ENCODE data around the gene ALOX15. TPM values are rescaled to one million over a fixed set of nuclear protein-coding genes. Genes with fewer than 3 reads are reported as not detected.

The ALOX15 gene
- total RNA-seq, 2 experiments from 2014 or later = 0.36 TPM; not detected in 1

DNA sequence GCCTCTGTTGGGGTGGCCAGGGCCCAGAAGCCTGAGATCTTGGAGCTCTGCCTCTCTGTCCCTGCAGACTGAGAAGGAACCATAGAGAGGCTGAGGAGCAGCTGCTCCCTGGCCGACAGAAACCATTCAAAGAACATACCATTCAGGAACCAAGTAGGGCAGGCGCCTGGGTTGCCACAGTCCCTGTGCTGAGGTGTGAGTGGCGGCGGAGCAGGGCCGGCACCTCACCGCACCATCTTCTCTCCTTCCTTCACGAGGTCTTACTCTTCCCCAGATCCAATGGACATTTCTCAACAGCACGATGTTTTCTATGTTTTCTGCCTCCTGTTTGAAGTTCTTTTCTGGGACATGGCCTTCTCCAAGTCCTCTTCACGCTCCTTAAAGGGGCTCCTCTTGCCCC lies 22.8 kb upstream of the ALOX15 start:
- H3K4me1 ChIP-seq (ENCODE audit: insufficient read depth, low read length) = no peaks in the 10 kb centered on the region
- H3K4me3 ChIP-seq (ENCODE audit: low read length) = no peak overlapping the region
- TF ChIP-seq, protein P1, sequence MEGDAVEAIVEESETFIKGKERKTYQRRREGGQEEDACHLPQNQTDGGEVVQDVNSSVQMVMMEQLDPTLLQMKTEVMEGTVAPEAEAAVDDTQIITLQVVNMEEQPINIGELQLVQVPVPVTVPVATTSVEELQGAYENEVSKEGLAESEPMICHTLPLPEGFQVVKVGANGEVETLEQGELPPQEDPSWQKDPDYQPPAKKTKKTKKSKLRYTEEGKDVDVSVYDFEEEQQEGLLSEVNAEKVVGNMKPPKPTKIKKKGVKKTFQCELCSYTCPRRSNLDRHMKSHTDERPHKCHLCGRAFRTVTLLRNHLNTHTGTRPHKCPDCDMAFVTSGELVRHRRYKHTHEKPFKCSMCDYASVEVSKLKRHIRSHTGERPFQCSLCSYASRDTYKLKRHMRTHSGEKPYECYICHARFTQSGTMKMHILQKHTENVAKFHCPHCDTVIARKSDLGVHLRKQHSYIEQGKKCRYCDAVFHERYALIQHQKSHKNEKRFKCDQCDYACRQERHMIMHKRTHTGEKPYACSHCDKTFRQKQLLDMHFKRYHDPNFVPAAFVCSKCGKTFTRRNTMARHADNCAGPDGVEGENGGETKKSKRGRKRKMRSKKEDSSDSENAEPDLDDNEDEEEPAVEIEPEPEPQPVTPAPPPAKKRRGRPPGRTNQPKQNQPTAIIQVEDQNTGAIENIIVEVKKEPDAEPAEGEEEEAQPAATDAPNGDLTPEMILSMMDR (IDR thresholded peaks at IDR 0.05) = no peak
- Mint-ChIP-seq H3K27ac (no peak overlapping the region), H3K36me3 (ENCODE audit: low read depth) (no peaks in the 10 kb centered on the region), H3K27me3 (no peaks in the 10 kb centered on the region), H3K9me3 (no peaks in the 10 kb centered on the region), H3K4me1 (ENCODE audit: low read depth) (no peaks in the 10 kb centered on the region), H3K4me3 (no peak overlapping the region)
- H3K36me3 ChIP-seq (ENCODE audit: insufficient read depth, low read length) = no peaks in the 10 kb centered on the region
- ATAC-seq (ENCODE audit: poor library complexity) (no peak), DNase-seq (no peak)
- H3K27ac ChIP-seq (ENCODE audit: low read depth in 1 of 2, low read length in 2 of 2) = no peak overlapping the region
- POLR2A ChIA-PET = no interaction called here
- CTCF ChIA-PET = no interaction called here
- intact Hi-C loops (cut with DNase I, micrococcal nuclease) = no loop called here
- no peaks in the 10 kb centered on the region for H3K9me3 ChIP-seq (ENCODE audit: control insufficient read depth in 1 of 2, insufficient read depth in 1 of 2, low read length in 2 of 2)
- H3K27me3 ChIP-seq (ENCODE audit: control insufficient read depth in 1 of 2, insufficient read depth in 2 of 2, low read length in 2 of 2) = peaks cover 0 to 2% of the 10 kb centered on the region in 2 experiments

- Histone ChIP-seq H3K9me3 (ENCODE audit: control insufficient read depth in 1 of 2, insufficient read depth in 1 of 2, low read length in 2 of 2) (no peaks in the 10 kb centered on the region), H3K27ac (ENCODE audit: low read depth in 1 of 2, low read length in 2 of 2) (no peak overlapping the region), H3K4me1 (ENCODE audit: insufficient read depth, low read length) (no peaks in the 10 kb centered on the region), H3K4me3 (ENCODE audit: low read length) (no peak overlapping the region), H3K27me3 (ENCODE audit: control insufficient read depth in 1 of 2, insufficient read depth in 2 of 2, low read length in 2 of 2) (peaks cover 0 to 2% of the 10 kb centered on the region in 2 experiments), H3K36me3 (ENCODE audit: insufficient read depth, low read length) (no peaks in the 10 kb centered on the region)
- no peak for ATAC-seq (ENCODE audit: poor library complexity)
- CTCF ChIA-PET = no interaction called here
- TF ChIP-seq, protein P1 (IDR thresholded peaks at IDR 0.05) = no peak
- H3K4me3 Mint-ChIP-seq = no peak overlapping the region
- intact Hi-C loops (cut with DNase I, micrococcal nuclease) = no loop called here
- no peaks in the 10 kb centered on the region for H3K4me1 Mint-ChIP-seq (ENCODE audit: low read depth)
- no peak for DNase-seq
- H3K27ac Mint-ChIP-seq = no peak overlapping the region
- peaks cover 3% of the 10 kb centered on the region for H3K27me3 Mint-ChIP-seq
- no peaks in the 10 kb centered on the region for H3K36me3 Mint-ChIP-seq (ENCODE audit: low read depth)
- H3K9me3 Mint-ChIP-seq = no peaks in the 10 kb centered on the region
- POLR2A ChIA-PET = no interaction called here
These were observed 22.2 kb upstream of the ALOX15 start for GRCh38 chr17:4663711-4664110.

DNA sequence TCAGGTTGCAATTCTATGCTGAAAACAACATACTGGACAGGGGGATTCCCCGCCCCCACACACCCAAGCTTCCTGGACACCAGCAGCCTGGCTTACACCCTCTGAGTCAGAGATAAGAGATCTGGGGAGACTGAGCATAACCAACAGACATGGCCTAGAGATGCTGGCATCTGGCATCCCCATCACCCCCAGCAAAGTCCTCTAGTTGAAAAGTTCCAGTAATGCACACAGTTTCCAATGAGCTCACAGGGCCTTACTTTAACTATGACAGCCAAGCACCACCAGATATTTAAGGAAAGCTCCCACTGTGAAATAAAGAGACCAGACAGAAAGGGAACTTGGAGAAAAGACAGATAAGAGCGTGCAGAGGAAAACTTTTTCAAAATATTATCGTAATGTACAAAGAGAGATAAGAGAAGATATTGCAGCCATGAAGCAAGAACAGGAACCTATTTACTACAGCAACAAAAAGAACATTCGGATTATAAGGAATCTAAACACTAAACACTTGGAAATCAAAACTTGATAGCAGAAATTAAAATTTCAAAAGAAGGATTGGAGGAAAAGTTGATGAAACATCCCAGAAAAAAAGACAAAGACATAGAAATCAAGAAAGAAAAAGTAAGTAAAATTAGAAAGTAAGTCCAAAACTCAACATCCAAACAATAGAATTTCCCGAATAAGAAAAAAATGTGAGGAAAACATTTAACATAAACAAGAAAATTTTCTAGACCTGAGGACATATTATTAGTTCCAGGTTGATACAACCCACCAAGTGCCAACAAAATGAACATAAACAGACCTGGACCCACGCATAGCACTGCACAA lies 17.2 kb upstream of the ALOX15 start:
- Mint-ChIP-seq H3K27me3 (peaks cover 12% of the 10 kb centered on the region), H3K9me3 (no peaks in the 10 kb centered on the region), H3K4me1 (ENCODE audit: low read depth) (no peaks in the 10 kb centered on the region), H3K36me3 (ENCODE audit: low read depth) (no peaks in the 10 kb centered on the region), H3K27ac (no peak overlapping the region), H3K4me3 (no peak overlapping the region)
- TF ChIP-seq, protein P1 (IDR thresholded peaks at IDR 0.05) = no peak
- no peak overlapping the region for H3K27ac ChIP-seq (ENCODE audit: low read depth in 1 of 2, low read length in 2 of 2)
- H3K4me1 ChIP-seq (ENCODE audit: insufficient read depth, low read length) = no peaks in the 10 kb centered on the region
- peaks cover 0 to 4% of the 10 kb centered on the region in 2 experiments for H3K27me3 ChIP-seq (ENCODE audit: control insufficient read depth in 1 of 2, insufficient read depth in 2 of 2, low read length in 2 of 2)
- H3K9me3 ChIP-seq (ENCODE audit: control insufficient read depth in 1 of 2, insufficient read depth in 1 of 2, low read length in 2 of 2) = no peaks in the 10 kb centered on the region
- ATAC-seq (ENCODE audit: poor library complexity) (no peak), DNase-seq (no peak)
- no peak overlapping the region for H3K4me3 ChIP-seq (ENCODE audit: low read length)
- ChIA-PET CTCF (no interaction called here), POLR2A (no interaction called here)
- no peaks in the 10 kb centered on the region for H3K36me3 ChIP-seq (ENCODE audit: insufficient read depth, low read length)
- intact Hi-C loops (cut with DNase I, micrococcal nuclease) = no loop called here

Measured in CD4-positive, alpha-beta T cell (primary cell).